Measurements from ENCODE around the gene FABP6. TPM values are rescaled to one million over a fixed set of nuclear protein-coding genes. Genes with fewer than 3 reads are reported as not detected.
"Not testable (repeated sequence)": the region's sequence is repeated elsewhere in the genome, so short reads cannot be mapped to it uniquely, and the experiment has no call there.

The FABP6 gene
- total and polyA plus RNA-seq, 4 donors: not detected

- TF ChIP-seq MAX (IDR thresholded peaks at IDR 0.05): no peak
- TF ChIP-seq FOXA1 (IDR thresholded peaks at IDR 0.05): no peak
- no peak for TF ChIP-seq YY1 (IDR thresholded peaks at IDR 0.05)
- no peak for TF ChIP-seq NR2F2 (IDR thresholded peaks at IDR 0.05)
- no peak for TF ChIP-seq RXRA (IDR thresholded peaks at IDR 0.05)
- TF ChIP-seq ZBTB33 (IDR thresholded peaks at IDR 0.05): no peak
- no peak for TF ChIP-seq EGR1 (IDR thresholded peaks at IDR 0.05; ENCODE audit: low read depth in 2 of 2)
Measured at GRCh38 chr5:160192424-160192823, 36.9 kb upstream of the FABP6 start (continued).

GRCh38 chr5:160193076-160193475, 36.2 kb upstream of the FABP6 start:
- not testable (repeated sequence) for H3K4me3 ChIP-seq (ENCODE audit: low read depth in 1 of 3, low read length in 3 of 3); H3K9ac ChIP-seq (ENCODE audit: low read depth in 1 of 2, low read length in 2 of 2); H3K4me1 ChIP-seq (ENCODE audit: control insufficient read depth in 4 of 4, insufficient read depth in 4 of 4, low read length in 3 of 4); H3K36me3 ChIP-seq (ENCODE audit: control insufficient read depth in 4 of 4, insufficient read depth in 3 of 4, low read depth in 1 of 4, low read length in 3 of 4); H3K27ac ChIP-seq (ENCODE audit: low read depth in 1 of 2, low read length in 2 of 2); DNase-seq (ENCODE audit: low spot score); H3K9me3 ChIP-seq (ENCODE audit: control insufficient read depth in 4 of 4, low read length in 3 of 4); H3K27me3 ChIP-seq (ENCODE audit: control insufficient read depth in 4 of 4, insufficient read depth in 4 of 4, low read length in 3 of 4)
- WGBS: 89% methylated on average over 18 of the region's 18 CpGs

GRCh38 chr5:160193790-160194189, 35.5 kb upstream of the FABP6 start:
- H3K9ac ChIP-seq (ENCODE audit: low read depth in 1 of 2, low read length in 2 of 2); DNase-seq (ENCODE audit: low spot score); H3K27me3 ChIP-seq (ENCODE audit: control insufficient read depth in 4 of 4, insufficient read depth in 4 of 4, low read length in 3 of 4); H3K4me1 ChIP-seq (ENCODE audit: control insufficient read depth in 4 of 4, insufficient read depth in 4 of 4, low read length in 3 of 4); H3K9me3 ChIP-seq (ENCODE audit: control insufficient read depth in 4 of 4, low read length in 3 of 4); H3K27ac ChIP-seq (ENCODE audit: low read depth in 1 of 2, low read length in 2 of 2); H3K4me3 ChIP-seq (ENCODE audit: low read depth in 1 of 3, low read length in 3 of 3); H3K36me3 ChIP-seq (ENCODE audit: control insufficient read depth in 4 of 4, insufficient read depth in 3 of 4, low read depth in 1 of 4, low read length in 3 of 4): not testable (repeated sequence)
- 96% methylated on average over 28 of the region's 28 CpGs for WGBS

GRCh38 chr5:160197341-160198144, 31.8 kb upstream of the FABP6 start:
- TF ChIP-seq SP1 (IDR thresholded peaks at IDR 0.05) (peak; percentile 16), NR2F2 (IDR thresholded peaks at IDR 0.05) (peak; percentile 31), HNF4A (conservative IDR thresholded peaks at IDR 0.05) (no peak), FOXA2 (IDR thresholded peaks at IDR 0.05) (no peak), ATF3 (IDR thresholded peaks at IDR 0.05) (no peak), YY1 (IDR thresholded peaks at IDR 0.05) (no peak), REST (IDR thresholded peaks at IDR 0.05) (no peak), RAD21 (IDR thresholded peaks at IDR 0.05) (no peak), HNF4G (IDR thresholded peaks at IDR 0.05) (no peak), FOXA1 (IDR thresholded peaks at IDR 0.05) (no peak), ZBTB33 (IDR thresholded peaks at IDR 0.05) (no peak), RXRA (IDR thresholded peaks at IDR 0.05) (no peak)
- no peak overlapping the region for H3K9ac ChIP-seq (ENCODE audit: low read depth in 1 of 2, low read length in 2 of 2)
- H3K4me3 ChIP-seq (ENCODE audit: low read depth in 1 of 3, low read length in 3 of 3): no peak overlapping the region
- no peaks in the 10 kb centered on the region for H3K9me3 ChIP-seq (ENCODE audit: control insufficient read depth in 4 of 4, low read length in 3 of 4)
- peak; percentile 41 for DNase-seq (ENCODE audit: low spot score)
- 26% methylated on average over 11 of the region's 11 CpGs for WGBS
- no peaks in the 10 kb centered on the region for H3K36me3 ChIP-seq (ENCODE audit: control insufficient read depth in 4 of 4, insufficient read depth in 3 of 4, low read depth in 1 of 4, low read length in 3 of 4)
- H3K27ac ChIP-seq (ENCODE audit: low read depth in 1 of 2, low read length in 2 of 2): peak overlapping the region in 1 of 2 donors; percentile 41
- peaks cover 2 to 12% (median 5%) of the 10 kb centered on the region in 4 donors for H3K4me1 ChIP-seq (ENCODE audit: control insufficient read depth in 4 of 4, insufficient read depth in 4 of 4, low read length in 3 of 4)
- H3K27me3 ChIP-seq (ENCODE audit: control insufficient read depth in 4 of 4, insufficient read depth in 4 of 4, low read length in 3 of 4): no peaks in the 10 kb centered on the region
